ES-I3 (cell line): Measurements from ENCODE around the gene RCCD1.

Experiments
- H3K36me3 ChIP-seq: 2 replicates; pipeline ENCODE4 v1.6.1; 2013; ENCODE audit warnings: mild to moderate bottlenecking, low read length, control low read depth, moderate library complexity; ENCODE audit not compliant: insufficient read depth
- H3K4me1 ChIP-seq: 2 replicates; pipeline ENCODE4 v1.6.1; 2013; ENCODE audit warnings: mild to moderate bottlenecking, control low read depth, low read length; ENCODE audit not compliant: insufficient read depth
- H3K9ac ChIP-seq: 2 replicates; pipeline ENCODE4 v1.6.1; 2013; ENCODE audit warnings: low read depth, mild to moderate bottlenecking, low read length, moderate library complexity
- H3K9me3 ChIP-seq: 2 replicates; pipeline ENCODE4 v1.6.1; 2013; ENCODE audit warnings: mild to moderate bottlenecking, low read length, moderate library complexity; ENCODE audit not compliant: control insufficient read depth, insufficient read depth

Gene RCCD1

DNA sequence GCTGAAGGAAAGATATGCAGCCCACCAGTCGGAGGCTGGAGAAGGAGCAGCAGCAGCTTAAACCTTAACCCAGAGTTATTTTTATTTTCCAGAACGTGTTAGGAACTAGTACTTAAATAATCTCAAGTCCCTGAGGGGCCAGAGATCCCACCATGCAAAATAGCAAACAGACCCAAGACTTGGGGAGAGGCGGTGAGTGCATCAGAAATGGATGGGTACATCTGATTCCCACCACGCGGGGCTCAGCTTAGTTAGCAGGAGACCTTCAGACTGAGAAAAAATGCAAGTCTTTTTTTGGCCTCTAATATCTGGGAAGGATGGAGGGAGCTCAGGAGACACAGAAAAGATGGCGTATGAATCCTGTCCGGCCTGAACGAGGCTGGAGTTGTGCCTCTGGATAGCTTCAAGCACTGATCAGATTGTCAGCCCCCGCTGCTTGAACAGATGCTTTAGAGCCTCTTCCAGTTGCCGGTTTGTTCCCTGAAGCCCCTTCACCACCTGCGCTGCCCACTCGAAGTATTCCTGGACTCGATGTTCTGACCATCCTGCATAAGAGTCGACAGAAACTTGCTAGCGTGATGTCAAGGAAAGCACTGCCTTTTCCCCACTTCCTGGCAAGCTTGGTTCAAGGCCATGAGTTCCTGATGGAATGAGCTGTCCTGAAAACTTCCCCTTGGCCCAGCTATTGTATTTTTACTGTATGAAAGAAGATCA is 23.7 kb upstream of the RCCD1 start:
- Histone ChIP-seq H3K9ac (no peak overlapping the region), H3K4me1 (no peaks in the 10 kb centered on the region), H3K36me3 (no peaks in the 10 kb centered on the region), H3K9me3 (no peaks in the 10 kb centered on the region)

DNA sequence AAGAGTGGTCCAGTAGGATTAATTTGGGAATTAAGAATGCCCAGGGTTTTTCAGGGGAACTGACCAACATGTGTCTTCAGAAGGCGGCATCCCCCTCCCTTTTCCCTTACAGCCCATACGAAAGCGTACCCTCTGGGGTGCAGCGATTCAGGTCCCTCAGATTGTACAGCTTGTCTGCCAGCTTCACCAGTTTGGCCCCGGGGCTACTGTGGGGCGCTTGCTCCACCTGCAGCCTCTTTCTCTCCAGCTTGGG is 23.2 kb upstream of the RCCD1 start:
- H3K9ac ChIP-seq = no peak overlapping the region
- no peaks in the 10 kb centered on the region for H3K4me1 ChIP-seq
- H3K9me3 ChIP-seq = no peaks in the 10 kb centered on the region
- no peaks in the 10 kb centered on the region for H3K36me3 ChIP-seq

DNA sequence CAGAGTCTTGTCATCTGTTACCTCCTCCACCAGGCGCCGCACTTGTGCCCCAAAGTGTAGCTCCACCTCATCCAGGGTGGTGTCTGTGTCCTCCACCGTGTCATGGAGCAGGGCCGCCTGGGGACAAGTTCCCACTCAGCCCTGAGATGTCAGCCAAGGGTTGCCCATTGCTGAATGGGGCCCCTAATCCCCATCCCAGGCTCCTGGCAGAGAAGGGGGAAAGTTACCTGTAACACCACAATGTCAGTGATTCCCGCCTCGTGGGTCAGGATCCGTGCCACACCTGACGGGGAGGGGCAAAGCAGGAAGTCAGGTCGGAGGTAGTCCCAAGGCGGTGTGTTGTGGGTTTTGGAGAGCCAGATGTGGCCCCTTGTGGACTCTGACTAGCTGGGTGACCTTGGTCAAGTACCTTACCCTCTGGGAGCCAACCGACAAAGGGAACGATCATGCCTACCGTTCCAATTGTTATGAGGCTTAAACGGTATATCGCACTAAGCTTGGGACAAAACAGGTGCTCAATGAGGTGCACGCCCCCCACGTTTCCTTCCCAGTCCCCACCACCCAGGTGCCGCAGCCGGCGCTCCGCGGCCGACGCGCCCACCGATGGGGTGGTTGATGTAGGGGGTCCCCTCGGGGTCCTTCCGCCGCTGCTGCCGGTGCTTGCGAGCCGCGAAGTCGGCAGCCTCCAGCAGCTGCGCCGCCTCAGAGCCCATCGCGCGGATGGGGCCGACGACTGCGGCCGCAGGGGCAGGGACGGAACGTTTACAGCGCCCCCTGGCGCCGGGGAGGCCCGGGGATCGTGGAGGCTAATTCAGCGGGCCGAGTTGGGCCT is 22.6 kb upstream of the RCCD1 start, which contains the start of gene HDDC3:
TSS of gene HDDC3 (minus strand) at position 722 of the 832 bp plus-strand sequence. CDS start at position 713, 9 bp downstream.
- no peaks in the 10 kb centered on the region for H3K4me1 ChIP-seq
- peak within 1 kb of the TSS; percentile 86 for H3K9ac ChIP-seq
- no peaks in the 10 kb centered on the region for H3K9me3 ChIP-seq

DNA sequence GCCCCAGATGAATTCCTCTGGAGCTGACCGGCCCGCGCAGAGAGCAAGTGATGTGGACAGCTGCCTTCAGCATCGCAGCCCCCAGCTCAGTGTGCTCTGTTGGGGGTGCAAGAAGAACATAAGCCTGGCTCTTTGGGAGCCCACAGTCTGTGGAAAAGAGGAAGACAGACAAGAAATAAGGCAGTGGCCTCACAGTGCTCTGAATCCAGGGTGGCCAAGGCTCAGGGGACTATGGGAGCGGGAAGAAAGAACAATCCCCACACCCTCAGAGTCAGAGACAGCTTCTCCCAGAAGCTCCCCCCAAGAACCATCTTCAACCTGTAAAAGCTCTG is 22.1 kb upstream of the RCCD1 start:
- H3K4me1 ChIP-seq = no peaks in the 10 kb centered on the region
- H3K36me3 ChIP-seq = no peaks in the 10 kb centered on the region; the same call in 1 of the 2 replicates
- no peak overlapping the region for H3K9ac ChIP-seq
- no peaks in the 10 kb centered on the region for H3K9me3 ChIP-seq

More for the DNA sequence above, 22.6 kb upstream of the RCCD1 start, which contains the start of gene HDDC3:
- no peaks in the 10 kb centered on the region; the same call in 1 of the 2 replicates for H3K36me3 ChIP-seq

DNA sequence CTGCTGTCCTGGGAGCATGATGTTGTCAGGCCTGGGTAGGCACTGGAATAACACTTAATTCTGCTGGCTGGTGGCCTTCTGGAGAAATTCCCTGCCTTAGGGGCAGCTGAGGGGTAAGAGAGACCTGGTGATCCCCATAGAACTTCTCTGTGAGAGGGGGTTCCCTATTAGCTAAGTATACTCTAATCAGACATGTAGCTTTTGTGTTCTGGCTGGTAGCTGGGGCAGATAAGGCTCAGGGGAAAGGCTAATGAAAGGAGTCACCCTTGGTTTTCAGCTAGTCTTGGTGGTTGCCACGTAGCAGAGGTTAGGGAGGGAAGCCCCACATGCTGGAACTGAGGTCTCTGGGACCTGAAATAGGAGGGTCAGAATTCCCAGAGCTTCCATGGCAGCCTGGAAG is 21.4 kb upstream of the RCCD1 start:
- Histone ChIP-seq H3K36me3 (peaks cover 4% of the 10 kb centered on the region; the same call in 1 of the 2 replicates), H3K4me1 (no peaks in the 10 kb centered on the region), H3K9ac (no peak overlapping the region), H3K9me3 (no peaks in the 10 kb centered on the region)

DNA sequence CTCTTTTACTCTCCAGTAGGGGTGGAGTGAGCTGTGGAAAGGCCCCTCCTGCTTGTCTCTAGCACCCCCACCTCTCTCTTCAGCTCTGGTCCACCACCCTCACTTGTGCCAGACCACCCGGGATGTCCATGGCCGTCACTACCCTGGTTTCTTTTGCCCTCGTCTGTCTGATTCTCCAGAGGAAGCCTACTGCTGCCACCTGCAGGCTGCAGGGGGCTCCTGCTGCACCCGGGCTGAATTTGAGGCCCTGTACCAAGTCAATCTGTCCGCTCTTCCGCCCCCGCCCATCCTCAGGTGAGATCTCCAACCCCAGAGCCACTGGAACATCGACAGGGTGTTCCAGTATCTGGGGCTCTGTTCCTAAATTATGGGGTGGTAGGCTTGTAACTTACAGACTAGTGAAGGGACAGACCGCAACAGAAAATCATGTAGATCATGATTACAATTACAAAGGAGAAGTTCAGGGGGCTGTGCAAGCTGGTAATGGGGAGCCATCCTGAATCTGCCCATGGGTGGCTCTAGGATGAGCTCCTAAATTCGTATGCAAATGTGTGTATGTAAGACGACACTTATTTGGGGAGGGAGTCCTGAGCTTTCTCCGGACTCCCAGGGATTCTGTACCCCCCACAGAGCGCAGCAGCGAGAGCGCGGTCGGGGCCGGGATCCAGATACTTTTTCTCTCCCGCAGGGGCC is 20.3 kb upstream of the RCCD1 start:
- Histone ChIP-seq H3K9ac (peak overlapping the region; percentile 84), H3K9me3 (no peaks in the 10 kb centered on the region), H3K4me1 (no peaks in the 10 kb centered on the region), H3K36me3 (peaks cover 6% of the 10 kb centered on the region; the same call in 1 of the 2 replicates)

DNA sequence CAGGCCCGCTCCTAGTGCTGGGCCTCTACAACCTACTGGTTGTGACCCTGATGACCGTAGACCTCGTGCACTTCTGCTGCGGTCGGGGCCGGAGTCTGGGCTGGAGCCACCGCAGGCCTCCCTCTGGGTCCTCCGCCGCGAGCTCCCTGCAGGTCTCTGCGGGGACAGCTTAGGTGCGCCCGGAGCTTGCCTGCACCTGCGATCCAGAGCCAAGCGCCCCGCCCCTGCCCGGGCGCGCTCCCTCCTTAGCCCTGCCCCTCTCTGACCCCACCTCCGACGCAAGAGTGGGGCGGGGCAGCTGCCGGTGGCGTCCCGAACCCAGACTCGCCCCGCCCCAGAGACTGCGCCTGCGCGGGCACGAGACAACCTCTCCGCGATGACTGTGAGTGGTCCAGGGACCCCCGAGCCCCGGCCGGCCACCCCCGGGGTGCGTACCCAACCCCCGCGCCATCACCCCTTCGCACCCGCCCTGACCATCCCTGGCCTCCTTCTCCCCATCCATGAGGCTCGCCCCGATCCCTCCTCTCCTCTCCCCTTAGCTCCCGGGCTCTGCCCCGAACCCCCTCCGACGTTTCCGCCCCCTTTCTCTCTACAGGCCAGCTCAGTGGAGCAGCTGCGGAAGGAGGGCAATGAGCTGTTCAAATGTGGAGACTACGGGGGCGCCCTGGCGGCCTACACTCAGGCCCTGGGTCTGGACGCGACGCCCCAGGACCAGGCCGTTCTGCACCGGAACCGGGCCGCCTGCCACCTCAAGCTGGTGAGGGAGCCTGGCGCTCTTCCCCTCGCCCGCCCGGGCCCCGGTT is 19.5 kb upstream of the RCCD1 start, which contains the start of gene UNC45A:
TSS of gene UNC45A (plus strand) at position 337 of the 803 bp plus-strand sequence. CDS start at position 377, 40 bp downstream.
- Histone ChIP-seq H3K36me3 (peaks cover 11% of the 10 kb centered on the region; the same call in 1 of the 2 replicates), H3K4me1 (no peaks in the 10 kb centered on the region), H3K9me3 (no peaks in the 10 kb centered on the region), H3K9ac (peak within 1 kb of the TSS; percentile 84)

DNA sequence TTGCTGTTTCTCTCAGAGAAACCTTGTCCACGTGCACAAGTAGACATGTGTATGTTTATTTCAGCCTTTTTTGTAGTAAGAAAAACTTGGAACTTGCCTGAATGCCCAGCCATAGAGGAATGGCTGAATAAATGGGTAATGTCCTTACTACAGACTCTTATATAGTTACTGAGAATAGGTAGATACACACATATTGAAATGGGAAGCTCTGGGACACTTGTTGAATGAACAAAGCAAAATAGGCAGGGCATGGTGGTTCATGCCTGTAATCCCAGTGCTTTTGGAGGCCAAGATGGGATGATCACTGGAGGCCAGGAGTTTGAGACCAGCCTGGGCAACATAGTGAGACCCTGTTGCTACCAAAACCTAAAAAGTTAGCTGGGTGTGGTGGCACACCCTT is 17.9 kb upstream of the RCCD1 start:
- no peak overlapping the region for H3K9ac ChIP-seq
- no peaks in the 10 kb centered on the region for H3K9me3 ChIP-seq
- H3K4me1 ChIP-seq = no peaks in the 10 kb centered on the region
- peaks cover 23% of the 10 kb centered on the region for H3K36me3 ChIP-seq

DNA sequence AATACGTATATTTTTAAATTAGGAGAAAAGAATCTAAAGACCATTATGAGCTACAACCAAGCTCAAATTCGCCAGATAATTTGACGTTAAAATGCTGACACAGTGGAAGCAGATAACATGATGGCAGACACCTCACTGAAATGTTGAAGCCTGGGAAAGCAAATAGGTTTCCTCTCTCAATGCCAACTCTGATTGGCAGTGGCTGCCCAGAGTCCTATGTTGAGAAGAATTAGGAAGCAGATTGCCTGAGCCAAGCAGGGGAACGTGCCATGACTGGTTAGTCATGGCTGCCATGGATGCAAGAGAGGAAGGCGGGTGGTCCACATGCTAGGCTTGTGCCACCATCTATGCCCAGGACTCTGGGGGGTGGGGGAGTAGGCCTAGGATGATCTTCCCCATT is 16.4 kb upstream of the RCCD1 start:
- Histone ChIP-seq H3K9me3 (no peaks in the 10 kb centered on the region), H3K36me3 (peaks cover 29% of the 10 kb centered on the region), H3K4me1 (no peaks in the 10 kb centered on the region), H3K9ac (no peak overlapping the region)

DNA sequence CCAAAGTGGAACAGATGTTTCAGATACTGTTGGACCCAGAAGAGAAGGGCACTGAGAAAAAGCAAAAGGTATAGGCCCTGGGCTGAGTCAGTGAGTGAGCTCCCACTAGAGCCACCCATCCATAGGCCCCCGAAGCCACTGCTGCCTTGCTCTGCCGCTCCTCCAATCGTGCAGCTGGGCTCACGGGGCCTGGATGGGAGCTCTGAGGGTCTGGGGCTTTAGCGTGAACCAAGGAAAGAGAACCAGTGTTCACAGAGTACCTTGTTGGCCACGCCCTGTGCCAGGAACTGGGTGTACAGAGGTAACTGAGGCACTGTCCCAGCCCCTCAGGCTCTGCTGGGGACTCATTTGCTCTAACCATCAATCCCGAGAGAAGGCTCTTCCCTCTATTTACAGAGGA is 14.9 kb upstream of the RCCD1 start:
- no peak overlapping the region for H3K9ac ChIP-seq
- peaks cover 33% of the 10 kb centered on the region for H3K36me3 ChIP-seq
- H3K9me3 ChIP-seq = no peaks in the 10 kb centered on the region
- H3K4me1 ChIP-seq = no peaks in the 10 kb centered on the region

DNA sequence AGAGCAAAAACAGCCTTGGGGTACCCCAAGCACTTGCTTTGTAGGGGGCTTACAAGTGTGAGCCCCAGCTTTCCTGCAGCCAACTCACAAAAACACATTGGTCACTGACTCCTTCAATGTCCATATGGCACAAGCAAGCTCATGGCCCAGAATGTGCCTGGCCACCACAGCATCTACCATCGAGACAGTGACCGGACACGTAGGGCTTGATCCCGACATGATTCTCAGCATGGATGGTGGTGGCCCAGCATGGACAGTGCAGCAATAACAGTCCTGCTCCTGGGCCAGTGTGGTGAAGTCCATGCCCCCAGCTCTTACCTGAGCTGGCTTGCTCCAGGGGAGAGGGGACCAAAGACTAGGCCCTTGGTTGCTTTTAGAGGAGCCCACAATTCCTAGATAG is 13.6 kb upstream of the RCCD1 start:
- H3K9me3 ChIP-seq = no peaks in the 10 kb centered on the region
- peaks cover 38% of the 10 kb centered on the region for H3K36me3 ChIP-seq
- H3K9ac ChIP-seq = no peak overlapping the region
- H3K4me1 ChIP-seq = no peaks in the 10 kb centered on the region

DNA sequence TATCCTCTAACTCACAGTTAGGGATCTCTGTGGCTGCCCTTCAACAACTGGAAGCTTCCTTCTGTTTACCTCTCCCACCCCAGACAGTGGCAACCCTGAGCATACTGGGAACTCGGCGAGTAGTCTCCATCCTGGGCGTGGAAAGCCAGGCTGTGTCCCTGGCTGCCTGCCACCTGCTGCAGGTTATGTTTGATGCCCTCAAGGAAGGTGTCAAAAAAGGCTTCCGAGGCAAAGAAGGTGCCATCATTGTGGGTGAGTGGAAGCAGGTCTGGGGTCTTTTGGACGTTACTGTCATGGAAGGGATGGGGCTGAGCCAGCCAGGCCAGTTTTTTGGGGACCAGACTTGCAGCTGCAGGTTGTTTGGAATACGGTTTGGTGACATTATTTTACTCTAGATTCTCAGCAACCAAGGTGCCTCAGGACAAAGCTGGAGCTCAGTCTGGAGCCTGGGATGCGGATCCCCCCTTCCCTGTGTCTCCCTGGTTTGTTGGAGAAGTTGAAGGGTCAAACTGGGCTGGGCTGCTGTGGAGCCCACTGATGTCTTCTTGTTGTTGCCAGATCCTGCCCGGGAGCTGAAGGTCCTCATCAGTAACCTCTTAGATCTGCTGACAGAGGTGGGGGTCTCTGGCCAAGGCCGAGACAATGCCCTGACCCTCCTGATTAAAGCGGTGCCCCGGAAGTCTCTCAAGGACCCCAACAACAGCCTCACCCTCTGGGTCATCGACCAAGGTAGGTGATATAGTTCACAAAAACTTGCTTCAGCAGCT is 12.1 kb upstream of the RCCD1 start:
- Histone ChIP-seq H3K9ac (no peak overlapping the region), H3K4me1 (no peaks in the 10 kb centered on the region), H3K36me3 (peaks cover 43% of the 10 kb centered on the region), H3K9me3 (no peaks in the 10 kb centered on the region)

DNA sequence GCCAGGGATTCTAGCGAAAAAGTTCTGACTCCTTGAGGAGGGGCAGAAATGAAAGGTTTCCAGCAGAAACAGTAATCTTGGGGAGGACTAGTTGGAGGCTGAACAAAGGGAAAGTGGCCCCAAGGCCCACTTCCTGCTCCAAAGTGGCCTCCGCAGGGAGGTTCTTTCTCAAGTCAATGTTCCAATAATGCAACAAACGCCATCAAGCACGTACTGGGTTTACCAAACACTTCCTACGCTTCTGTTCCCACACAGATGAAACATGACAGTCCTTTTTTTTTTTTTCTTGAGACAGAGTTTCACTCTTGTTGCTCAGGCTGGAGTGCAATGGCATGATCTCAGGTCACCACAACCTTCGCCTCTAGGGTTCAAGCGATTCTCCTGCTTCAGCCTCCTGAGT is 9.6 kb upstream of the RCCD1 start:
- no peak overlapping the region for H3K9ac ChIP-seq
- peaks cover 32% of the 10 kb centered on the region for H3K36me3 ChIP-seq
- H3K4me1 ChIP-seq = no peaks in the 10 kb centered on the region
- H3K9me3 ChIP-seq = no peaks in the 10 kb centered on the region
